SU-DHL-6 (cell line): ENCODE measurements around the gene MAP3K7.

ENCODE experiments used
- H2AFZ ChIP-seq: fragments of 200-600 bp; sonication (generic); 2 replicates; pipeline ENCODE4 v1.6.1; 2014; ENCODE audit warnings: low read depth, mild to moderate bottlenecking, moderate library complexity, mixed read lengths, antibody characterized with exemption, low read length; ENCODE audit not compliant: severe bottlenecking
- H3F3A ChIP-seq: fragments of 200-600 bp; shearing (Covaris generic); 2 replicates; pipeline ENCODE4 v1.6.0; 2016; ENCODE audit warnings: antibody characterized with exemption, mild to moderate bottlenecking; ENCODE audit not compliant: insufficient read depth
- H3K27ac ChIP-seq: fragments of 200-600 bp; sonication (generic); 2 replicates; pipeline ENCODE4 v1.5.1; 2016; ENCODE audit warnings: low read depth, mild to moderate bottlenecking, low read length, moderate library complexity, mixed read lengths
- H3K27me3 ChIP-seq: fragments of 200-600 bp; sonication (generic), shearing (Covaris generic); 2 replicates; pipeline ENCODE4 v1.6.0; 2014; ENCODE audit warnings: mild to moderate bottlenecking, low read length
- H3K36me3 ChIP-seq: fragments of 200-600 bp; sonication (generic); 2 replicates; pipeline ENCODE4 v1.6.1; 2014; ENCODE audit warnings: mild to moderate bottlenecking, low read length, mixed read lengths
- H3K4me2 ChIP-seq: fragments of 300-600, 200-600 bp; shearing (Covaris generic), sonication (generic); 2 replicates; pipeline ENCODE4 v1.6.0; 2014; ENCODE audit warnings: low read length, low read depth, mild to moderate bottlenecking; ENCODE audit not compliant: poor library complexity, severe bottlenecking
- H3K4me3 ChIP-seq: fragments of 200-600 bp; sonication (generic); 2 replicates; pipeline ENCODE4 v1.5.1; 2014; ENCODE audit warnings: antibody characterized with exemption, low read length, mild to moderate bottlenecking, mixed read lengths; ENCODE audit not compliant: insufficient read depth, poor library complexity, severe bottlenecking
- H3K79me2 ChIP-seq: fragments of 200-600 bp; sonication (generic); 2 replicates; pipeline ENCODE4 v1.6.1; 2014; ENCODE audit warnings: mild to moderate bottlenecking, low read length, moderate library complexity; ENCODE audit not compliant: insufficient read depth
- H3K9ac ChIP-seq: fragments of 200-600 bp; sonication (generic); 2 replicates; pipeline ENCODE4 v1.7.0; 2014; ENCODE audit warnings: mild to moderate bottlenecking, low read length
- H3K9me2 ChIP-seq: fragments of 200-600 bp; sonication (generic); replicated peaks from 2 replicates; pipeline ENCODE4 v1.6.1; 2014; ENCODE audit warnings: low read length; ENCODE audit not compliant: insufficient read depth
- H3K9me3 ChIP-seq: fragments of 200-600 bp; sonication (generic); 2 replicates; pipeline ENCODE4 v1.6.1; 2014; ENCODE audit warnings: low read length, mixed read lengths; ENCODE audit not compliant: insufficient read depth
- H4K20me1 ChIP-seq: fragments of 200-600 bp; sonication (generic); 2 replicates; pipeline ENCODE4 v1.6.1; 2014; ENCODE audit warnings: low read depth, mild to moderate bottlenecking, antibody characterized with exemption, low read length, moderate library complexity, mixed read lengths
- EZH2phosphoT487 ChIP-seq: fragments of 200-600 bp; sonication (generic), shearing (Covaris generic); conservative IDR thresholded peaks from 2 replicates; pipeline ENCODE4 v1.6.1; 2018; ENCODE audit warnings: mild to moderate bottlenecking, antibody characterized with exemption, low read length, moderate library complexity, mixed read lengths
- TF ChIP-seq, protein P1 (sequence below): fragments of 200-600 bp; sonication (generic); IDR thresholded peaks from one replicate; pipeline ENCODE4 v1.5.1; 2017; ENCODE audit warnings: antibody characterized with exemption, mild to moderate bottlenecking, low read length, moderate library complexity; ENCODE audit not compliant: insufficient read depth, poor library complexity, severe bottlenecking

The MAP3K7 gene

DNA sequence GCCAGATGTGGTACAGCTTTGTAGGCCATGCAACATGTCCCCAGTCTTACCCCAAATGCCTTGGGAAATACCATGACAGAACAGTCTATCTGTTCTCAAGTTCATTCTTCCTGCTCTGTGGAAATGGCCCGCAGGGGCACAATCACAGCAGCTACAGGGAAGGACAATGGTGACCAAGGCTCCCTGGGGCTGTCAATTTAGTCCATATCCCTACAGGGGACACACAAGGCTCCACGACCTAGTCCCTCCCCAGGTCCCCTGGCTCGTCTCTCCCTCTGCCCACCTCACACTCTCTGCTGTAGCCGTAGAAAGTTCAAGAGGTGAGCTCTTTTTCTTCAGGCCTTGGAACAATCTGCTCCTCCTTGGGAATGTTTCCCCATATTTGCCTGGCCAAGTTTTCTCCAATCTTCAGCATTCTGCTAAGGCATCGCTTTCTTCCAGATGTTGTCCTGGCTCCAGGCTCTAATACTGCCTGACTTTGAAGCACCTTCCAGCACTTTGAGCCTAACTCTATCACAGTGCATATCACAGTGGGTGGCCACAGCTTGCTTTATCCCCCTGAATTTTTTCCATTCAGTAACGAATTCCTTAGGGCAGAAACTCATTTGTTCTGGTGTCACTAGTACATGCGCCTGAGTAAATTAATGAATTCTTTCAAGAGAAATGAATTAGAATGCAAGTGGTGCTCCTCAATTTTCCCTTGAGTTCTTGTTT, 92.6 kb downstream of the MAP3K7 start:
- Histone ChIP-seq H3K36me3 (no peaks in the 10 kb centered on the region), H3K4me2 (no peak overlapping the region), H3K27me3 (peaks cover 2% of the 10 kb centered on the region; the same call in 1 of the 2 replicates), H3K9ac (no peak overlapping the region), H3K9me2 (no peaks in the 10 kb centered on the region), H3F3A (no peaks in the 10 kb centered on the region), H2AFZ (no peak overlapping the region), H4K20me1 (no peaks in the 10 kb centered on the region), H3K4me3 (no peak overlapping the region), H3K27ac (no peak overlapping the region), H3K79me2 (no peaks in the 10 kb centered on the region), H3K9me3 (no peaks in the 10 kb centered on the region)
- TF ChIP-seq, protein P1, sequence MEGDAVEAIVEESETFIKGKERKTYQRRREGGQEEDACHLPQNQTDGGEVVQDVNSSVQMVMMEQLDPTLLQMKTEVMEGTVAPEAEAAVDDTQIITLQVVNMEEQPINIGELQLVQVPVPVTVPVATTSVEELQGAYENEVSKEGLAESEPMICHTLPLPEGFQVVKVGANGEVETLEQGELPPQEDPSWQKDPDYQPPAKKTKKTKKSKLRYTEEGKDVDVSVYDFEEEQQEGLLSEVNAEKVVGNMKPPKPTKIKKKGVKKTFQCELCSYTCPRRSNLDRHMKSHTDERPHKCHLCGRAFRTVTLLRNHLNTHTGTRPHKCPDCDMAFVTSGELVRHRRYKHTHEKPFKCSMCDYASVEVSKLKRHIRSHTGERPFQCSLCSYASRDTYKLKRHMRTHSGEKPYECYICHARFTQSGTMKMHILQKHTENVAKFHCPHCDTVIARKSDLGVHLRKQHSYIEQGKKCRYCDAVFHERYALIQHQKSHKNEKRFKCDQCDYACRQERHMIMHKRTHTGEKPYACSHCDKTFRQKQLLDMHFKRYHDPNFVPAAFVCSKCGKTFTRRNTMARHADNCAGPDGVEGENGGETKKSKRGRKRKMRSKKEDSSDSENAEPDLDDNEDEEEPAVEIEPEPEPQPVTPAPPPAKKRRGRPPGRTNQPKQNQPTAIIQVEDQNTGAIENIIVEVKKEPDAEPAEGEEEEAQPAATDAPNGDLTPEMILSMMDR = no peak
- no peak for TF ChIP-seq EZH2phosphoT487

DNA sequence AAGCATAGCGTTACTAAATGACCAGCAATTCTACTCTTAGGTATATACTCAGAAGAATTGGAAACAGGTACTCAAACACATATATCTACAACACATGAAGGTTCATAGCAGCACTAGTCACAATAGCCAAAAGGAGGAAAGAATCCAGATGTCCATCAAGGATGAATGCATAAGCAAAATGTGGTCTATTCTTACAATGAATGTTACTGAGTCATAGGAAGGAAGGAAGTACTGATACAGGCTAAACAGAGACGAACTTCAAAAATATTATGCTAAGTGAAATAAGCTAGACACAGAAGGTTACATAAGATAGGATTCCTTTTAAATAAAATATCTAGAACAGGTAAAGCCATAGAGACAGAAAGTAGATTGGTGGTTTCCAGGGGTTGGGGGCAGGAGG, 93.5 kb downstream of the MAP3K7 start:
- Histone ChIP-seq H3K9ac (no peak overlapping the region), H3K4me3 (no peak overlapping the region), H3K36me3 (no peaks in the 10 kb centered on the region), H3K27ac (no peak overlapping the region), H2AFZ (no peak overlapping the region), H3K9me2 (no peaks in the 10 kb centered on the region), H3K27me3 (peaks cover 2% of the 10 kb centered on the region; the same call in 1 of the 2 replicates), H3K4me2 (no peak overlapping the region), H4K20me1 (no peaks in the 10 kb centered on the region), H3F3A (no peaks in the 10 kb centered on the region), H3K9me3 (no peaks in the 10 kb centered on the region), H3K79me2 (no peaks in the 10 kb centered on the region)
- TF ChIP-seq, protein P1 = no peak

DNA sequence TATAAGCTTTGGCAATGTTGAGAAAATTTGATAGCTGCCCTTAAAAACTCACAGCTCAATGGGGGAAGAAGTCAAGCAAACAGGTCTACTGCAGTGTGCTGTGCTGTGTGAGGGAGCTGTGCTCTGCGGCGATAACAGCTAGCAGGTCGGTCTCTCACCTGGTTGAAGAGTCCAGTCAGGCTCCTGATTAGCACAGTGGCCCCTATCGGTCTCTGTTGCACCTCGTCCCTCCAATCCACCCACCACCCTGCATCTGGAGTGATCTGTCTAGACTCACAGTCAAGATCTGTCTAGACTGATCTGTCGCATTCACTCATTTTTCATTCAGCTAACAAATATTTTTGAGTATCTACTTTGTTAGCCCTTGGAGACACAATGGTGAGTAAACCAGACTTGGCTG, 94.1 kb downstream of the MAP3K7 start:
- H3K27ac ChIP-seq = no peak overlapping the region
- H3K9me3 ChIP-seq = no peaks in the 10 kb centered on the region
- H3K9ac ChIP-seq = no peak overlapping the region
- H3K36me3 ChIP-seq = no peaks in the 10 kb centered on the region
- H2AFZ ChIP-seq = no peak overlapping the region
- H3F3A ChIP-seq = no peaks in the 10 kb centered on the region
- no peak overlapping the region for H3K4me3 ChIP-seq
- H3K79me2 ChIP-seq = no peaks in the 10 kb centered on the region
- no peak overlapping the region for H3K4me2 ChIP-seq
- no peaks in the 10 kb centered on the region for H3K9me2 ChIP-seq
- H4K20me1 ChIP-seq = no peaks in the 10 kb centered on the region
- no peak for TF ChIP-seq EZH2phosphoT487
- TF ChIP-seq, protein P1 = no peak
- peaks cover 2% of the 10 kb centered on the region; the same call in 1 of the 2 replicates for H3K27me3 ChIP-seq
